Measurements from ENCODE around the gene NEAT1. TPM values are rescaled to one million over a fixed set of nuclear protein-coding genes. Genes with fewer than 3 reads are reported as not detected.
A peak's percentile ranks its signal among the peaks of the same experiment; 100 is the strongest.

NEAT1 gene
- total and polyA plus RNA-seq, 2 experiments from 2014 or later = 5.3 to 7.2 TPM

GRCh38 chr11:65377036-65377435 is 45.6 kb upstream of the NEAT1 start:
- H3K36me3 ChIP-seq (ENCODE audit: insufficient read depth) = no peaks in the 10 kb centered on the region
- H3K9me3 Mint-ChIP-seq = no peaks in the 10 kb centered on the region
- H3K79me2 ChIP-seq (replicated peaks; ENCODE audit: insufficient read depth) = no peaks in the 10 kb centered on the region
- H2AFZ ChIP-seq = peak overlapping the region; percentile 47; the same call in 1 of the 2 replicates
- no peak overlapping the region for H3K4me3 ChIP-seq
- no peak overlapping the region for H3K4me2 ChIP-seq
- peaks cover 5% of the 10 kb centered on the region; the same call in 2 of the 3 replicates for H3K4me1 Mint-ChIP-seq
- H3K36me3 Mint-ChIP-seq (ENCODE audit: low read depth) = no peaks in the 10 kb centered on the region
- no peak for TF ChIP-seq CREB1 (CRISPR knock-in tag; IDR thresholded peaks at IDR 0.05; ENCODE audit: low read depth)
- no peak for TF ChIP-seq EZH2phosphoT487 (IDR thresholded peaks at IDR 0.05; ENCODE audit: unreplicated experiment)
- TF ChIP-seq JUNB (IDR thresholded peaks at IDR 0.05; ENCODE audit: unreplicated experiment) = no peak
- no peak for TF ChIP-seq ZNF114 (CRISPR knock-in tag; IDR thresholded peaks at IDR 0.05)
- no peak for TF ChIP-seq CTCF (conservative IDR thresholded peaks at IDR 0.05; ENCODE audit: low read depth in 2 of 2)
- no peak for TF ChIP-seq EZH2 (IDR thresholded peaks at IDR 0.05; ENCODE audit: low read depth, unreplicated experiment)
- TF ChIP-seq, protein P1, sequence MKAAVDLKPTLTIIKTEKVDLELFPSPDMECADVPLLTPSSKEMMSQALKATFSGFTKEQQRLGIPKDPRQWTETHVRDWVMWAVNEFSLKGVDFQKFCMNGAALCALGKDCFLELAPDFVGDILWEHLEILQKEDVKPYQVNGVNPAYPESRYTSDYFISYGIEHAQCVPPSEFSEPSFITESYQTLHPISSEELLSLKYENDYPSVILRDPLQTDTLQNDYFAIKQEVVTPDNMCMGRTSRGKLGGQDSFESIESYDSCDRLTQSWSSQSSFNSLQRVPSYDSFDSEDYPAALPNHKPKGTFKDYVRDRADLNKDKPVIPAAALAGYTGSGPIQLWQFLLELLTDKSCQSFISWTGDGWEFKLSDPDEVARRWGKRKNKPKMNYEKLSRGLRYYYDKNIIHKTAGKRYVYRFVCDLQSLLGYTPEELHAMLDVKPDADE (IDR thresholded peaks at IDR 0.05) = no peak
- TF ChIP-seq ZNF331 (CRISPR knock-in tag; IDR thresholded peaks at IDR 0.05; ENCODE audit: low read depth) = no peak
- no peak for TF ChIP-seq POLR2AphosphoS5 (IDR thresholded peaks at IDR 0.05; ENCODE audit: low read depth)
- no peak for TF ChIP-seq REST (IDR thresholded peaks at IDR 0.05; ENCODE audit: unreplicated experiment)
- TF ChIP-seq STAT1 (IDR thresholded peaks at IDR 0.05; ENCODE audit: unreplicated experiment) = no peak
- TF ChIP-seq, protein P2, sequence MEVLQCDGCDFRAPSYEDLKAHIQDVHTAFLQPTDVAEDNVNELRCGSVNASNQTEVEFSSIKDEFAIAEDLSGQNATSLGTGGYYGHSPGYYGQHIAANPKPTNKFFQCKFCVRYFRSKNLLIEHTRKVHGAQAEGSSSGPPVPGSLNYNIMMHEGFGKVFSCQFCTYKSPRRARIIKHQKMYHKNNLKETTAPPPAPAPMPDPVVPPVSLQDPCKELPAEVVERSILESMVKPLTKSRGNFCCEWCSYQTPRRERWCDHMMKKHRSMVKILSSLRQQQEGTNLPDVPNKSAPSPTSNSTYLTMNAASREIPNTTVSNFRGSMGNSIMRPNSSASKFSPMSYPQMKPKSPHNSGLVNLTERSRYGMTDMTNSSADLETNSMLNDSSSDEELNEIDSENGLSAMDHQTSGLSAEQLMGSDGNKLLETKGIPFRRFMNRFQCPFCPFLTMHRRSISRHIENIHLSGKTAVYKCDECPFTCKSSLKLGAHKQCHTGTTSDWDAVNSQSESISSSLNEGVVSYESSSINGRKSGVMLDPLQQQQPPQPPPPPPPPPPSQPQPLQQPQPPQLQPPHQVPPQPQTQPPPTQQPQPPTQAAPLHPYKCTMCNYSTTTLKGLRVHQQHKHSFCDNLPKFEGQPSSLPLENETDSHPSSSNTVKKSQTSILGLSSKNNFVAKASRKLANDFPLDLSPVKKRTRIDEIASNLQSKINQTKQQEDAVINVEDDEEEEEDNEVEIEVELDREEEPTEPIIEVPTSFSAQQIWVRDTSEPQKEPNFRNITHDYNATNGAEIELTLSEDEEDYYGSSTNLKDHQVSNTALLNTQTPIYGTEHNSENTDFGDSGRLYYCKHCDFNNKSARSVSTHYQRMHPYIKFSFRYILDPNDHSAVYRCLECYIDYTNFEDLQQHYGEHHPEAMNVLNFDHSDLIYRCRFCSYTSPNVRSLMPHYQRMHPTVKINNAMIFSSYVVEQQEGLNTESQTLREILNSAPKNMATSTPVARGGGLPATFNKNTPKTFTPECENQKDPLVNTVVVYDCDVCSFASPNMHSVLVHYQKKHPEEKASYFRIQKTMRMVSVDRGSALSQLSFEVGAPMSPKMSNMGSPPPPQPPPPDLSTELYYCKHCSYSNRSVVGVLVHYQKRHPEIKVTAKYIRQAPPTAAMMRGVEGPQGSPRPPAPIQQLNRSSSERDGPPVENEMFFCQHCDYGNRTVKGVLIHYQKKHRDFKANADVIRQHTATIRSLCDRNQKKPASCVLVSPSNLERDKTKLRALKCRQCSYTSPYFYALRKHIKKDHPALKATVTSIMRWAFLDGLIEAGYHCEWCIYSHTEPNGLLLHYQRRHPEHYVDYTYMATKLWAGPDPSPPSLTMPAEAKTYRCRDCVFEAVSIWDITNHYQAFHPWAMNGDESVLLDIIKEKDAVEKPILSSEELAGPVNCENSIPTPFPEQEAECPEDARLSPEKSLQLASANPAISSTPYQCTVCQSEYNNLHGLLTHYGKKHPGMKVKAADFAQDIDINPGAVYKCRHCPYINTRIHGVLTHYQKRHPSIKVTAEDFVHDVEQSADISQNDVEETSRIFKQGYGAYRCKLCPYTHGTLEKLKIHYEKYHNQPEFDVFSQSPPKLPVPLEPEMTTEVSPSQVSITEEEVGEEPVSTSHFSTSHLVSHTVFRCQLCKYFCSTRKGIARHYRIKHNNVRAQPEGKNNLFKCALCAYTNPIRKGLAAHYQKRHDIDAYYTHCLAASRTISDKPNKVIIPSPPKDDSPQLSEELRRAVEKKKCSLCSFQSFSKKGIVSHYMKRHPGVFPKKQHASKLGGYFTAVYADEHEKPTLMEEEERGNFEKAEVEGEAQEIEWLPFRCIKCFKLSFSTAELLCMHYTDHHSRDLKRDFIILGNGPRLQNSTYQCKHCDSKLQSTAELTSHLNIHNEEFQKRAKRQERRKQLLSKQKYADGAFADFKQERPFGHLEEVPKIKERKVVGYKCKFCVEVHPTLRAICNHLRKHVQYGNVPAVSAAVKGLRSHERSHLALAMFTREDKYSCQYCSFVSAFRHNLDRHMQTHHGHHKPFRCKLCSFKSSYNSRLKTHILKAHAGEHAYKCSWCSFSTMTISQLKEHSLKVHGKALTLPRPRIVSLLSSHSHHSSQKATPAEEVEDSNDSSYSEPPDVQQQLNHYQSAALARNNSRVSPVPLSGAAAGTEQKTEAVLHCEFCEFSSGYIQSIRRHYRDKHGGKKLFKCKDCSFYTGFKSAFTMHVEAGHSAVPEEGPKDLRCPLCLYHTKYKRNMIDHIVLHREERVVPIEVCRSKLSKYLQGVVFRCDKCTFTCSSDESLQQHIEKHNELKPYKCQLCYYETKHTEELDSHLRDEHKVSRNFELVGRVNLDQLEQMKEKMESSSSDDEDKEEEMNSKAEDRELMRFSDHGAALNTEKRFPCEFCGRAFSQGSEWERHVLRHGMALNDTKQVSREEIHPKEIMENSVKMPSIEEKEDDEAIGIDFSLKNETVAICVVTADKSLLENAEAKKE (CRISPR knock-in tag; IDR thresholded peaks at IDR 0.05) = no peak
- TF ChIP-seq NANOG (IDR thresholded peaks at IDR 0.05; ENCODE audit: borderline replicate concordance) = no peak
- no peaks in the 10 kb centered on the region for H4K20me1 ChIP-seq (replicated peaks; ENCODE audit: insufficient read depth)
- H3K27me3 Mint-ChIP-seq (ENCODE audit: insufficient read depth, low read depth, poor library complexity) = peaks cover 12% of the 10 kb centered on the region
- no peak overlapping the region for H3K27ac Mint-ChIP-seq
- H3K9me2 ChIP-seq (ENCODE audit: insufficient read depth) = no peaks in the 10 kb centered on the region
- no peak overlapping the region for H3K4me3 Mint-ChIP-seq
- no peak for ATAC-seq
- no peaks in the 10 kb centered on the region for H3K27me3 ChIP-seq (ENCODE audit: insufficient read depth)
- no peaks in the 10 kb centered on the region for H3F3A ChIP-seq (replicated peaks; ENCODE audit: low read depth)
- H3K27ac ChIP-seq (ENCODE audit: low read depth) = no peak overlapping the region
- no peaks in the 10 kb centered on the region; the same call in 1 of the 2 replicates for H3K4me1 ChIP-seq (ENCODE audit: insufficient read depth)
- DNase-seq (ENCODE audit: low spot score) = no peak

Data from GM23338 (cell line).